GM12873 (cell line): ENCODE measurements around the gene ENDOU.

Source experiments
- CTCF ChIP-seq: IDR thresholded peaks from 2 replicates; pipeline ENCODE4 v1.5.1; 2012; ENCODE audit warnings: low read depth, mild to moderate bottlenecking, moderate library complexity, low read length, control low read depth; ENCODE audit not compliant: insufficient read depth; ENCODE audit errors: missing control alignments

ENDOU gene

GRCh38 chr12:47687636-47688035 lies 37.7 kb downstream of the ENDOU start:
- no peak for TF ChIP-seq CTCF

GRCh38 chr12:47686645-47687240 lies 38.5 kb downstream of the ENDOU start:
- TF ChIP-seq CTCF = peak; percentile 58

GRCh38 chr12:47679785-47680184 lies 45.5 kb downstream of the ENDOU start:
- no peak for TF ChIP-seq CTCF

- no peak for TF ChIP-seq CTCF
These were observed 53.2 kb downstream of the ENDOU start for GRCh38 chr12:47672068-47672467.
